HL-60/S4 treated with phorbol 12-myristate 13-acetate at 8.2 ng/mL for 4 days and 3 days (cell line): Measurements from ENCODE around the gene SLC35G2.
"Not testable (repeated sequence)": the region's sequence is repeated elsewhere in the genome, so short reads cannot be mapped to it uniquely, and the experiment has no call there.

Experiments used
- in situ Hi-C: fragments of 300-500 bp; cut with MboI; formaldehyde crosslinking; loops from 2 replicates; pipeline ENCODE4 v1.15.0; 2022; ENCODE audit warnings: low sequenced_read_pairs

The SLC35G2 gene

DNA sequence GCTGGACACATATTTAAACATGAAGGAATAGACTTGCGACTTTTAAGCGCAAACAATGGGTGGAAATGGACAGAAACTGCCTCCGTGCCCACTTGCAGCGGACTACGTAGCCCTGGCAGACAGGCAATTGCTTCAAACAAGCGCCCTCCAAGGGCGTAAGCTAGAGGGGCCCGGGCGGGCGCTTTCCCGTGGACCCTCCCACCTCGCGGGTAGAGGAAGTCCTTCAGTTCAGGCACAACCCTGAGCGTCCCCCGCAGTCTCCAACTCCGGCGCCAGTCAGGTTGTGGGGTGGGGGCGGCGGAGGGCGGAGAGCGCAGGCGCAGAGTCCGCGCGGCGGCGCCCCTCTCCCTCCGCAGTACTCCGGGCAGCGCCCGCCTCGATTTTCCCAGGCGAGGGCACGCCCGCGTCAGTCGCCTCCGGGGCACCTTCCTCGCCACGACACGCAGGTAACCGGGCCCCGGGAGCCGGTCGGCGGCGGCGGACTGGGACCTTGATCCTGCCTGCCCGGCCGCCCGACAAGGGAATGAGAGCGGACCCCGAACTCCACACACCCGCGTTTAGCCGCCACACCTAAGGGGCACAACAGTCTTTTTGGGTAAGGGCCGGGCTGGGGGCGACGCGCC lies at the start of gene SLC35G2:
TSS of gene SLC35G2 (plus strand) at position 358 of the 623 bp plus-strand sequence. CDS start 35,335 bp downstream, outside the sequence.
- in situ Hi-C loops: no loop called here

DNA sequence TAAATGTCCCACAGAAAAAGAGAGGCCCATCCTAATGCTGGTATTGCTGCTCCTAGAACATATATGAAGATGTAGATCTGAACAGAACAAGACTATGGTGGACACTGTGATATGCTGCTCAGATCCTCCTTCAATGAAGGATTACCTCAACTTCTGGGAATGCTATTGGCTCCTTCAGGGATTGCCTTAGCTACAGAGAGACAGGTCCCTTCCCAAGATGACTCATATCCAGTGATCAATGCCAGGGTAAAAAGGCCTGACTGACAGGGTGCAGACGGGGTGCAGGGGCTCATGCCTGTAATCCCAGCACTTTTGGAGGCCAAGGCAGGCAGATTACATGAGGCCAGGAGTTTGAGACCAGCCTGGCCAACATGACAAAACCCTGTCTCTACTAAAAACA lies 46.2 kb upstream of the SLC35G2 start:
- in situ Hi-C loops: no loop called here

DNA sequence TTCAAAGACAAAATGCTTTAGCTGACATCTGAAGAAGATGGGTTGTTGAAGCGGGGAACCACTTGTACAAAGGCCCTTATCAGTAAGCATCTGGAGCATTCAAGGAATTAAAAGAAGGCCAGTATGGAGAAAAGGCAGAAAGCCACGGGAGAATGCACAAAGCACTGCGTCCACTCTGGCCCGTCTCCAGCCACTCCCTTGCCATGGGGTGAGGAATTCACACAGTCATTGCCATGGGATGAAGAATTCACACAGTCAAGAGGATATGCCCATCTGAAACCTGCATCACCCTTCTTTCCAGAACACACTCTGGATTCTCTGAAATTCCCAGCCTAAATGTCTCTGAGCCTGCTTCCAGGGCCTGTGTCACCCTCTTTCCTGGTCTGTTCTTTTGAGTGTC lies 40.1 kb upstream of the SLC35G2 start:
- in situ Hi-C loops: no loop called here

DNA sequence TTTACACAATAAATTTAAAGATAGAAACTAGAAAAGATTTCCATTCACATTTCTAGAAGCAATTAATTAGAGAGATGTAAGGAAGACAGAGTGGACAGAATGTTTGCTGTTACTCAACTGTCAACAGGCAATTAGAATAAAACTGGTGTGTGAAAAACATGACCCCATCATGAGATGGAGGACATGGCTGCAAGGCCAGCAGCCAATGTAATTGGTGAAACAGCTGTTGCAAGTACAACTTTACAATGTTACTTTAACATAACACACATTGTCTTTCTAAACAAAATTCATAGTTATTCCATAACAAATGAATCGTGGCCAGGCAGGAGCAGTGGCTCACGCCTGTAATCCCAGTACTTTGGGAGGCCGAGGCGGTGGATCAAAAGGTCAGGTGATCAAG lies 38.2 kb upstream of the SLC35G2 start:
- in situ Hi-C loops: no loop called here

DNA sequence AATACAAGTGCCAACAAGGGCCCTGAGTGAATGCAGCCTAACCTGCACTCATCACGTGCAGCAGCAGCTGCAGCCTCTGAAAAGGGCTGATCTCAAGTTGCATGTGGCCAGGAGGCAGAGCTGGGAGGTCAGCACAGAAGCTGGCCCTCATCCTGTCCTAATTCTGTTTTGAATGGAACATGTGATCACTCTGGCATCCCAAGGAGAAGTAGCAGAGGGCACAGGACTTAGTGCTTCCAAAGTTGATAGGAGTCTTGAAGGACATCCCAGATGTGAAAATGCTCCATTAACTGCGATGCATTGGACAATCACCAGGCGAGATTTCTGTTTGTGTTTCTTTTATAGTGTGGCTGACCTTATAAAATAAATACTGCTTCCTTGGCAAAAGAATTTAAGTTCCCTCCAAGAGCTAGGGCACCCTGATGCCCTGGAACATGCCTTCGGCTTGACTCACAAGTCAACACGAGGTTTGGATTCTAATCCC lies 35.2 kb upstream of the SLC35G2 start:
- in situ Hi-C loops: no loop called here

DNA sequence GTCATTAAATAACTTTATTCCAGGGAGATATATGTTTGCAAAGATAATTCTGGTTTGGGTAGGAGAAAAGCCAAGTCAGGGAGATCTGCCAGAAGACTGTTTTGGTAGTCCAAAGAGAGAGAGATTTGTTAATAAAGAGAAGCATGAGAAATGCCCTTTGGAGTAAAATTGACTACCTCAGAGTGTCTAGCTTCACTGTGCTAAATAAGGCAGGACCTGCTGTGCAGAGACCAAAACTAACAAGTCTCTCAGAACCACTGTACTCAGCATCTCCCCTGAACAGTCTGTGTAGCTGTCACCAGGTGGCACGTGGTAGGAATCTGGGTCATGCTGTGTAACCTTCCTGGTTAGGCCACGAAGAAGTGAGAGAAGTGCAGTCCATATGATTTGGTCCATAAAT lies 31.6 kb upstream of the SLC35G2 start:
- in situ Hi-C loops: no loop called here

DNA sequence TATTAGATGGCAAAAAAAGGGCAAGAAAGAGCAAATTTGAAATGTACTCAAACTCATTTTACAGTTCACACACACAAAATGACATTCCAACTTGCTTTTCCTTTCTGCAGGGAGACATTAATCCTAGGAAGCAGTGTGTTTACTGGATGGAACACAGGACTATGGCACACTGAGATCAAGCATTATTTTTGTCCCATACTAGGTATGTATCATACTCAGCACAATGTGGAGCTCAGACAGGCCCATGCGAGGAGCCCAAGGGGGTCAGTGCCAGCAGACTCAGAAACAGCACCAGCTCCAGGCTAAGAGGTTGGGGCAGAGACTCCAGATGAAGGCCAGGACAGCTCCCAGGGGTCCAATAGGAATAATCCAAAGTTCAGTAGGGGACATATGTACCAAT lies 30.8 kb upstream of the SLC35G2 start:
- in situ Hi-C loops: no loop called here

DNA sequence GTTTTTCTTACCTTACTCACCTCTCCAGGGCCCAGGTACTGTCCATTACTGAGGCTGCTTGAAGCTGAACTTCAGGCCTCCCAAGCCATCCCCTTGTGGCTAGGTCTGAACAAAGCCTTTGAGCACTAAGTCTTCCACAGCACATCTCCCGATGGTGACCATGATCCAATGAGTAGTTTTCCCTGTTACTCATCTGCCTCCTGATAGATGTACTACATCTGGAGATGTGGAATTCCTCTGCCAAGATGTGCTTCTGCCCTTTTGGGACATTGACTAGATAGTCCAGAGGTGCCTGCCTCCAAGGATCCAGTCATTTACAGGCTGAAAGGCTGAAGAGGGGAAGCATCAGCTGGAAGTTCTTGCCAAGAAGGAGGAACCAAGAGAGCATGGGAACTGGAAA lies 28.9 kb upstream of the SLC35G2 start:
- in situ Hi-C loops: no loop called here

DNA sequence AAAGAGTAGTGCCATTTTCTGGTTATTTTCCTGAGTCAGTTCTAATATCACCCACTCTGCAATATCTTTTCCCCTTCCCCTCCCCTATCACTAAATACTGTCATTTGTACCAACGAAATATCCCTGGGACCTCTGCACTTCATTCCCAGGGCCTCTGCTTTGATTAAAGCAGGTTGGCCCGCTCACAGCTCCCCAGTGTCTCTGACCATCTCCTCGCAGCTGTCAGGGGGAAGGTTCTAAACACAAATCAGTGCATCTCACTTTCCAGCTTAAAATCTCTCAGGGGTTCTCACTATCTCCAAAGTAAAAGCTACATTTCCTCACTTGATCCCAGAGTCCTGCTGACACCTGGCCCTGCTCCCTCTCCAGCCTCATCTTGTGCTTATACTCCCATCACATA lies 28.1 kb upstream of the SLC35G2 start:
- in situ Hi-C loops: no loop called here

DNA sequence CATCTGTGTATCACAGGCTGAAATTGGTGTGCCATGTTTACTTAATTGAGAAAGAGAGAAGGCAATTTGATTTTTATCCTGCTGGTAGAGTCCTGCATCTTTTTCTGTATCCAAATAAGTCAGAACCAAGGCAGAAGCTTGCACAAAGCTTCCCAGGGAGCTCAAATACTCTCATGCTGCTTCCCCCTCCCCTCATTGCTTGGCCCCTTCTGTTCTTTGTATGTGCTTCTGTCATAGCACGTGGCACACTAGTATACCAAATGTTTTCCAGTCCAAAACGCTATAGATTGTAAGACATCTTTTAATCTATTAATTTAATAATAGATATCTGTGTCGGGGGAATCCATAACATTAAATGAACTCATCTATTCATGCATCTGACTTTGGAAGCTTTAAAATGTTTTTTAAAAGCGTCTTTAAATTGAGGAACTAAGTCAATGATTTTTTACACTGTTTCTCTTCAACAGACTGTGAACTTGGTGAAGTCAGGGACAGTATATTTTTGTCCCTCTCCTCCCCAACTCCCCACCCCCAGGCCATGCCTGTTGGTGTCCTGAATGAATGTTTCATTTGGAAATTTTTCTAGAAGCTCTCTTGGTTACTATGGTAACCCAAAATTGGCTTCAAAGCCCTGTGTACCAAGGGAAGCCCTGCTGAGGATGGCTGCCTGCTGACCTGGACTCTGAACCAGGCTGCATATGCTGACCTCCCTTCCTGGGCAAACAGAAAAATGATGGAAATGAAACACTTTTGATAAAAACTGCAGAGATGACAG lies 26.2 kb upstream of the SLC35G2 start:
- in situ Hi-C loops: no loop called here

DNA sequence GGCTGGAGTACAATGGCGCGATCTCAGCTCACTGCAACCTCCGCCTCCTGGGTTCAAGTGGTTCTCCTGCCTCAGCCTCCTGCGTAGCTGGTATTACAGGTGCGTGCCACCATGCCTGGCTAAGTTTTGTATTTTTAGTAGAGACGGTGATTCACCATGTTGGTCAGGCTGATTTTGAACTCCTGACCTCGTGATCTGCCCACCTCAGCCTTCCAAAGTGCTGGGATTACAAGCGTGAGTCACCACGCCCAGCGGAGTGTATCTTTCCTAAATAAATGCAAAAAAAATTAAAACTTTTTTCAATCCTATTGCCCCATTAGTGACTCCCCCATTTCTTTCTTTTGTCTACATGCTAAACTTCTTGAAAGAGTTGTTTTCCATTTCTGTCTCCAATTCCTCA lies 17.8 kb upstream of the SLC35G2 start:
- in situ Hi-C loops: not testable (repeated sequence)

DNA sequence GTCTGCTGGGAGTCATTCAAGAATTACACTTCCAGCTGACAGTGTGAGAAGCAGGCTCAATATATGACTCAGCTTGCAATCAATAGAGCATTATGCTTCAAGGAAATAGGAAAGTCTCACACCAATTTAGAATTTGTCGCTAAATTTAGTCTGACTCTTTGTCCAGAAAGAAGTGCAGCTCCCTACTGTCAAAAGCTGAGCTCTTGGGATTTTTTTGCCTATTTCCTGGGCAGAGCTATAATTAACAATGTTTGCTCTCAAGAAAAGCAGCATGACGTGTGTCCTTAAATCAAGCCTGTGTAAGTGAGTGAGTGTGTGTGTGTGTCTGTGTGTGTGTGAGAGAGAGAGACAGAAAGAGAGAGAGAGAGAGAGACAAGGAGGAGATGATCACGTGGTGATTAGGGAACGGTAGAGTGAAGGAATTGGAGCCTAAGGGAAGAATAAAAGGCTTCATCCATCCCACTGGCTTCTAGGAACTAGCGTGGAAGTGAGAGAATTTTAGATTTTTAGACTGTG lies 16.4 kb upstream of the SLC35G2 start:
- in situ Hi-C loops: no loop called here

DNA sequence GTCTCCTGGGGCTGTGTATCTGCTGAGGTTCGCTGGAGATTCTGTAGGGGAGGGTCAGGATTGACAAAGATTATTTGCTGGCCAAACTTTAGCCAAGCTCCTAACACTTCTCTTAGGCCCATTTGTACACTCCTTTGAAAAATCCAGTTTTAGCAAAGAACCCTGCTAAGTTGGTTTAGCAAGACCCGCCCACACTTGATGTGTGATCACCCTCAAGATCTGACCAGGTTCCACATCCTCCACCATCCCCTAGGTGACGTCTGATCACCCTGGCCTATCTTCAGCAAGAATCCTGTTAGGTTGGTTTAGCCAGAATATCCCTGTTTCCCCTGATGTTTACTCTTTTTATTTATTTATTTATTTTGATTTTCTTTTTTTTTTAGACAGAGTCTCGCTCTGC lies 14.8 kb upstream of the SLC35G2 start:
- in situ Hi-C loops: no loop called here

DNA sequence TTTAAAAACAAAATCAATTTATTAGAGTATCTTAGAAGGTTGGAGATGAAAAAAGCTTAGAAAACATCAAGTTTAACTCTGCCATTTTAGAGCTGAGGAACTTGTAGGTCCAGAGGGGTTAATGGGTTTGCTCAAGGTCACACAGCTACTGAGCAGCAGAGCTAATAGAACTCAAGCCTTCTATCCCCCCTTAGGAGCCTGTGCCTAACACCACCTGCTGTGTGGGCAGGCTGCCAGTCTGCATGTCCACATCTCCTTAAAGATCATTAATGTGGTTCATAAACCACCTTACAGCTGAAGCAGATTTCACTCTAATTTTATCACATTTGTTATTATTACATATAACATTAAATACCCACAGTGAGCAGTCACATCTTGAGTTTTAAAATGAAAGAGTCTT lies 14.1 kb upstream of the SLC35G2 start:
- in situ Hi-C loops: no loop called here

DNA sequence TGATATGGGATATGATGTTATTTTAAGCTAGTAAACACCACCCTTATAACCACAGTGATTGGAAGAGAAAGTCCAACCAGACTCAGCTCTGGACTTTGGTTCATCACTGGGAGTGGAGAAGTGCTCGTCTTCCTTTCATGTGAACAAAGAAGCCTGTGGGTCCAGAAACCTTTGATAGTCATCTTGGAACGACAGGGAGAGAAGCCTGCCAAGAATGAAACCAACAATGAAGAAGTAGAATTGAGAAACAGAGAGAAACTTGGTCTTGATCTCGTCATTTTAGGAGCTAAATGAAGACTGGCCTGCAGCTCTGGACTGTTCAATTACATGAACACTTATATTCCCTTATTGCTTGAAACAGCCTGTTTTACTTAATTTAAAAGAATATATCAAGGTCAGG lies 13.1 kb upstream of the SLC35G2 start:
- in situ Hi-C loops: no loop called here

DNA sequence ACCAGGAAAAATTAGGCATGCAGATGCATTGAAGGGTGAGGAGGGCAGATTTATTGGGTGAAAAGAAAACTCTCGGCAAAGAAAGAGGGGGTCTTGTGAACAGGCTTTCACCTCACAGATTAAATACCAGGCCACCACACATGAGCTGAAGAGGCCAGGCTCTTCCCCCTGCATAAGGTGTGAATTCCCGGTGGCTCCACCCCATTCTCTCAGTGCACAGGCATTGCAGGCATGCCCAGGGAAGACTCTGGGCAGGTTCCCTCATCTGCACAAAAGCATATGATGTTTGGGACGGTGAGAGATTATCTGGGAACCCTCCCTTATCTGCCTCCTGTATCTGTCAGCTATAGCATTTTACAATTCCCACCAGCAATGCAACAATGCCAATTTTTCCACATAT lies 7.2 kb upstream of the SLC35G2 start:
- in situ Hi-C loops: no loop called here

DNA sequence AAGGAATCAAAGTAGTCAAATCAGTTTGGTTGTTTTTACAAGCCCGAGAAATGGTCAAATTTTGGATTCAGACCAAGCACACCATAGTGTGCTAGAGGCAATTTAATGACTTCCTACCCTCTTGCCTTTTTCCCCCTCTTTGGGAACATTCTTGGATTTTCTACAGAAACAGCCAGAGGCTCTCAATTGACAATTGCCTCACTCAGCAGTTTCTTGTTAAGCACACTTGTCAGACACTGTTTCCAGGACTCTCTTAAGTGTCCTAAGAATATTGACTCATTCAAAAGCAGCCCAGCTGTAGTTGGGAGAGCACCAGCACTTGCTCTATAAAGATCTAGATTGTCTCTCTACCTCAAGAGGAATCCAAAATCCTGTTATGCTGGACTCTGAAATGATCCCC lies 1.5 kb upstream of the SLC35G2 start:
- in situ Hi-C loops: no loop called here

DNA sequence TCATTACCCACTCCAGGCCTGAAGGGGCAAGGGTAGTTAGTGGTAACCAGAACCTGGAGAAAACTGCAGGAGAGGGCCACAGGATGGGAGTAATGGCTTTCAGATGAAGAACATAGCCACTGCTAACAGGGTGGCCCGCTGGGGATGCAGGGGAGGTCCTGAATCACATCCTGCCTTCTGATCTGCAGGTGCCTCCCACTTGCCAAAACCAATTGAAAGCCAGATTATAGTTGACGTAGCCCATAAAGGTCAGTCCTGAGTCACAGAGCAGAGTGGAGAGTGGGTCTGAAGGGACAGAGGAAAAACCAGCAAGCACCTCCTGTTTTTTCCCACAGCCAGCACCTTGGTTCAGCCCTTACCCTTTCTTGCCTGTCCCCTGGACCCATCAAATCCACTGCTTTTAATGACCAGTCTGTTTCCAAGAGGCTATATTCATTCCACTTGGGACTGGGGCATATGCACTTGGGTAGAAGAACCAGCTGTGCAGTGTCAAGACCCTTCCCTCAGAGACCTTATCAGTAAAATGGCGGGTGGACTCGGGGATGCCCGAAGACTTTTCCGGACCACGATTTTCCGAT lies 646 bp upstream of the SLC35G2 start:
- in situ Hi-C loops: no loop called here

DNA sequence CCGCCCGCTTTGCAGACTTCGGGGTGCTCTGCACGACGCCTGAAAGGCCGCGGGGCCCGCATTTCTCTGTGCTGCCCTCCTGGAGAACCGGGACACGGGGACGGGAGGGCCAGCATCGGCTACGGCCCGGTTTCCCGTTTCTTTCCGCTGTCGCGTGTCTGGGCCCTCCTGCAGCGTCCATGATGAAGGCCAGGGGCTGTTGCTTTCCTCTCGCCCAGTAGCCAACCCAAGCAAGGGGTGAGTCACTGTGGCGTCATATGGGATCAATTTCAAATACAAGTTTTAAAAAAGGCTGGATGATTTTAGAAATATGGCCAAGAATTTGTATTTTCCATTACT lies 435 bp downstream of the SLC35G2 start:
- in situ Hi-C loops: no loop called here

DNA sequence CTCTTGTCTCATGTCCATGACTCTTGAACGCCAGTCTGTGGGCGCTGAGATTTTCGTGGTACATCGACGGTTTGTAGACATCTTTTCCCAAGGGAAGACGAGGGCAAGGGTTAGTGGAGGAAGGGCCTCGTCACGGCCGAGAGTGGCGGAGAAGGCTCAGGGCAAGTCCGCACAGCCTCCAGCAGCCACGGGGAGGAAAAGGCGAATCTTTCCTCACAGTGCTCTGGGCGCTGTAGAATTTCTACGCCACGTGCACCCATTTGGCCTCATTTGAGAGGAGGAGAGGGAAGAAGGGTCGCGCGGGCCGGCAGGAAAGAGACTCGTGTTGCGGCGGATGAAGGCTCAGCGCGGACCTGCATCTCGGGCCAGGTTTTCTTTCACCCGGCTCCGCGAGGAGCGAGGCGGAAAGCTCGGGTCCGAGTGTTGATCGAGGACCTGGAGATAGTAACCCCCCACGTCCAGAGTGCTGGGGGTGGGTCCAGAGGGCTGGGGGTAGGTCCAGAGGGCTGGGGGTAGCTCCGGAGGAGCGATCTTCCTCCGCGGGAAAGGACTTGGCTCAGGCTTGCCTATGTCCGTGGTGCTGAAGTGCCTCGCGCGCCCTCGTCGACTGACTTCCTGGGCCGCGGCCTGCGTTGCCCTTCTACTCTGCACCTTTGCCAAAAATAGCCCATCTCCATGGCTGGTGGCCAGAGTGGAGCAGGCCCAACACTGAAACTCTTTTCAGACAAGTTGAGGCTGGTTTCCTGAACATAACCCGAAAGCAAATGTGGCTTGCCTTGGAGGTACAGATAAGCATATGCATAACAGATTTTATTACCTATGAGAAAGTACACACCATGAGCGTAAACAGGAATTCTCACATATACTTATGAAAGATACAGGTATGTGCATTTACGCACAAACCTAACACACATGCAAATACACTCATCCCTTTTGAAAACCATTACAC lies 1.1 kb downstream of the SLC35G2 start:
- in situ Hi-C loops: no loop called here

DNA sequence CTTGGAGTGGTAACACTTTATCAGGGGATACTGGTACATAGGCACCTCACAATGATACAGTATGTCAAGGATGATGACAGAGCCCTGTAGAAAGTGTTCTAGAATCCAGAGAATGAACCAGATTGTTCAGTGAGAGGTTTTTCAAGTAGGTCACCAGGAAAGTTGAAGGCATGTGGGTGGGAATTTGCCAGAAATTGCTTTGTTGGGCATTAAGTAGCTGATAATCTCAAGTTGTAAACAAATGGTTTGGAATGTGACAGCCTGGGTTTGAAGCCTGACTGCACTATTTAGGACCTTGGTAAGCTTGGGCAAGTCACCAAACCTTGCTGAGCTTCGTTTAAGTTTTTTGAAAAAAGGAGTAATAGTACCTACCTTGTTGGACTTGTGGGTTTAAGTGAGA lies 12.5 kb downstream of the SLC35G2 start:
- in situ Hi-C loops: no loop called here
